Fibroblast of the aortic adventitia (primary cell): ENCODE measurements around the gene HEMK1. TPM values are rescaled to one million over a fixed set of nuclear protein-coding genes. Genes with fewer than 3 reads are reported as not detected.

Source experiments
- DNase-seq: peaks from one replicate; pipeline ENCODE4 v3.0.0-alpha.2; 2010; ENCODE audit warnings: low read depth
- H3K4me3 ChIP-seq: 2 replicates; pipeline ENCODE4 v1.5.1; 2011; ENCODE audit warnings: low read depth, mild to moderate bottlenecking, control low read depth, low read length, moderate library complexity
- CTCF ChIP-seq: IDR thresholded peaks from 2 replicates; pipeline ENCODE4 v1.5.1; 2011; ENCODE audit warnings: mild to moderate bottlenecking, low read length, control low read depth, inconsistent platforms; ENCODE audit not compliant: insufficient read depth
- total RNA-seq: library from RNA; depleted of rRNA; stranded (reverse); fragments of >200 nt; gene quantifications from 2 replicates; pipeline ENCODE4 v1.2.3, GENCODE V29; 2012; ENCODE audit warnings: low replicate concordance

HEMK1 gene
- total RNA-seq, 1 donor = 14.4 TPM

GRCh38 chr3:50582083-50582482 is 12.8 kb downstream of the HEMK1 start:
- TF ChIP-seq CTCF = no peak
- no peak for DNase-seq
- no peak overlapping the region for H3K4me3 ChIP-seq

DNA sequence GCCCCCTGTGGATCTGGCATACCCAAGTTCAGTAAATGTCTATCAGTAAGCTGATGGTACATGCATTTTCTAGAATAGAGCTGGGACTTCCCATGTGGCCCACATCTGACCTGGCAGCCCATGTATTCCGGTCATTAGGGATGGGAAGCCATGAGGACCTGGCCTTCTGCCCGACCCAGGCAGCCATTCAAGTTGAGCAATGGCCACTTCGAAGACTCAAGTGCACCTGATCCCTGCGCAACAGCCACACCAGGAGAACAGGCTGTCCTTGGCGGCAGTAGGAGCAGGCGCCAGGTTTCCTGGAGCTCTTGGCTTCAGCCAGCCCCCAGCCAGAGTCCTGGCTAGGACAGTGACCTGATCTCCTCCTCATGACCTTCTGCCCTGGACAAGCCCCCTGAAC is 14.6 kb downstream of the HEMK1 start:
- H3K4me3 ChIP-seq = no peak overlapping the region
- TF ChIP-seq CTCF = no peak
- DNase-seq = no peak

GRCh38 chr3:50584391-50584790 is 15.1 kb downstream of the HEMK1 start:
- no peak for TF ChIP-seq CTCF
- no peak overlapping the region for H3K4me3 ChIP-seq
- DNase-seq = peak; percentile 29

GRCh38 chr3:50585919-50586762 is 16.8 kb downstream of the HEMK1 start:
- no peak for TF ChIP-seq CTCF
- DNase-seq = no peak
- H3K4me3 ChIP-seq = no peak overlapping the region

DNA sequence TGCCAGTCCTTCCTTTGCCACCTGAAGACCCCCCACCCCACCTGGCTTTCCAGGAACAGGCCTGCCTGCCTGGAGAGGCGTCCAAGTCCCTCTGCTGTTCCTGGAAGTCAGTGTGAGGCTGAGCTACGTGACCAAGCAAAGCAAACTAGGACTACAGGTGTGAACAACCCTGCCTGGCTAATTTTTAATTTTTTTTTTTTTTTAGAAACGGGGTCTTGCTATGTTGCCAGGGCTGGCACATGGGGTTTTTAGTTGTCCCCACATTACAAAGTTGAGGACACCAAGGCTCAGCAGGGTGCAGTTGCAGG is 17.4 kb downstream of the HEMK1 start:
- no peak for TF ChIP-seq CTCF
- DNase-seq = no peak

DNA sequence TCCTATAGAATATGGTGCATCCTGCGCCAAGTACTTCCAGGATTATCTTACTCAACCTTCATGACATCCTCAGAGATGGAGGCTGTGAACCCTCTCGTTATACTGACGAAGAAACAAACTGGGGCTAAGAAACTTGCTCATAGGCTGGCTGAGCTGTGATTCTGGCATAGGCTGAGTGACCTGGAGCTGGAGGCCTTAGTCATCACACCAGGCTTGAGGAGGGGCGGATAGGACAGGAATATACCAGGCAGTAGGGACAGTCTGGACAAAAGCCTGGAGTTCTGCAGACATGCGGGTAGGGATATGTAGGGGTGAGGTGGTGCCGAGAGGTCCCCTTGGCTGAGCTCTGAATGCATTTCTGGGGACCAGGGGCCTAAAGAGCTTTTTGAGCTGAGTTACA is 18.1 kb downstream of the HEMK1 start:
- no peak for TF ChIP-seq CTCF
- peak; percentile 45 for DNase-seq
- H3K4me3 ChIP-seq = no peak overlapping the region

More for the DNA sequence above, 17.4 kb downstream of the HEMK1 start:
- no peak overlapping the region for H3K4me3 ChIP-seq
